ENCODE measurements around the gene UBXN7. TPM values are rescaled to one million over a fixed set of nuclear protein-coding genes. Genes with fewer than 3 reads are reported as not detected.
A peak's percentile ranks its signal among the peaks of the same experiment; 100 is the strongest.
"Not testable (repeated sequence)": the region's sequence is repeated elsewhere in the genome, so short reads cannot be mapped to it uniquely, and the experiment has no call there.

The UBXN7 gene
- total RNA-seq, 1 experiment from 2014 or later, result 14.7 TPM

- peak; percentile 92 for DNase-seq (ENCODE audit: low read depth)
These were observed 114.3 kb downstream of the UBXN7 start, which contains the start of gene DYNLT2B for GRCh38 chr3:196317687-196318467. Gene DYNLT2B, minus strand, starts transcription at chr3:196318240. Its CDS starts 88 bp downstream, at chr3:196318152.

- not testable (repeated sequence) for DNase-seq (ENCODE audit: low read depth)
These were observed 115.2 kb downstream of the UBXN7 start for GRCh38 chr3:196316799-196317686.

GRCh38 chr3:196315821-196316220 lies 116.4 kb downstream of the UBXN7 start:
- no peak for DNase-seq (ENCODE audit: low read depth)

GRCh38 chr3:196314597-196314996 lies 117.6 kb downstream of the UBXN7 start:
- no peak for DNase-seq (ENCODE audit: low read depth)

GRCh38 chr3:196314086-196314485 lies 118.1 kb downstream of the UBXN7 start:
- not testable (repeated sequence) for DNase-seq (ENCODE audit: low read depth)

GRCh38 chr3:196302960-196303359 lies 129.3 kb downstream of the UBXN7 start:
- DNase-seq (ENCODE audit: low read depth), result not testable (repeated sequence)

- DNase-seq (ENCODE audit: low read depth), result not testable (repeated sequence)
These were observed 129.7 kb downstream of the UBXN7 start for GRCh38 chr3:196302551-196302950.

GRCh38 chr3:196298521-196298920 lies 133.7 kb downstream of the UBXN7 start:
- DNase-seq (ENCODE audit: low read depth), result no peak

Small RNAs within 50 kb of the gene (small RNA-seq; reads per million reads assigned to genes)
- gene AC069257.2, result not detected
- gene AC083822.1, result not detected
- not detected for gene AC117490.1
- gene RN7SL434P, result not detected
- gene RN7SL738P, result not detected
- not detected for gene RNU6-1279P
- gene RNU6-910P, result not detected

Other genes starting within 250 kb of the UBXN7 start
- not detected in 2 replicates for gene ZDHHC19, start 221.0 kb downstream of the UBXN7 start, total RNA-seq (2014; rRNA removed; shearing (Covaris generic))
- gene SLC51A, start 215.9 kb downstream of the UBXN7 start, total RNA-seq (2014; rRNA removed; shearing (Covaris generic)), result not detected in 2 replicates
- gene PCYT1A, start 144.7 kb downstream of the UBXN7 start, total RNA-seq (2014; rRNA removed; shearing (Covaris generic)), result 71.0 and 76.7 TPM in 2 replicates
- 5.3 and 7.6 TPM in 2 replicates for gene DYNLT2B, start 114.2 kb downstream of the UBXN7 start, total RNA-seq (2014; rRNA removed; shearing (Covaris generic))
- gene TM4SF19, start 94.0 kb downstream of the UBXN7 start, total RNA-seq (2014; rRNA removed; shearing (Covaris generic)), result 50.2 and 63.3 TPM in 2 replicates
- 15.1 and 25.0 TPM in 2 replicates for gene RNF168, start 71.3 kb upstream of the UBXN7 start, total RNA-seq (2014; rRNA removed; shearing (Covaris generic))
- gene SMCO1, start 82.9 kb upstream of the UBXN7 start, total RNA-seq (2014; rRNA removed; shearing (Covaris generic)), result 0.14 TPM in 1 of 2 replicates, not detected in the other
- gene WDR53, start 136.1 kb upstream of the UBXN7 start, total RNA-seq (2014; rRNA removed; shearing (Covaris generic)), result 14.4 and 25.1 TPM in 2 replicates
- 33.3 and 34.2 TPM in 2 replicates for gene FBXO45, start 136.2 kb upstream of the UBXN7 start, total RNA-seq (2014; rRNA removed; shearing (Covaris generic))
- 4.0 and 7.1 TPM in 2 replicates for gene NRROS, start 207.3 kb upstream of the UBXN7 start, total RNA-seq (2014; rRNA removed; shearing (Covaris generic))